HCT116 (cell line): ENCODE results near the gene ABTB1. TPM values are rescaled to one million over a fixed set of nuclear protein-coding genes. Genes with fewer than 3 reads are reported as not detected.

Experiments used
- ATAC-seq: fragments of 200-7000 bp; cut with Tn5 transposase; 2 replicates; pipeline ENCODE4 v1.9.1; 2020; ENCODE audit warnings: mild to moderate bottlenecking, moderate library complexity
- BruUV-seq: library from RNA; stranded (reverse); fragments of 400-500 nt; replicated peaks from 2 replicates; lab custom pipeline; 2021; lab: Mats Ljungman, UMichigan
- CTCF ChIA-PET: fragments of 300-600 bp; sonication (Branson Sonifier 250); formaldehyde crosslinking; loops from one replicate; lab custom pipeline; 2021; ENCODE audit warnings: antibody characterized with exemption; lab: Charles Lee
- POLR2A ChIA-PET: fragments of 300-600, 350-600 bp; sonication (Branson Sonifier 250); formaldehyde crosslinking; loops from one replicate; lab custom pipeline; 2021; ENCODE audit warnings: antibody characterized with exemption; lab: Charles Lee
- RAD21 ChIA-PET, 2 experiments: fragments of 300-600 bp; sonication (Branson Sonifier 250); formaldehyde crosslinking; loops; one replicate each; lab custom pipeline; 2023; ENCODE audit warnings: low total read pairs in 2 of 2; ENCODE audit not compliant: uncharacterized antibody in 2 of 2, unreplicated experiment in 2 of 2, low non-redundant PET in 1 of 2; lab: Charles Lee
- DNase-seq: peaks from one replicate; pipeline ENCODE4 v3.0.0-alpha.2; 2010; ENCODE audit warnings: low read depth, low spot score
- H2AFZ ChIP-seq: fragments of 200-600 bp; shearing (Covaris generic), sonication (generic); 2 replicates; pipeline ENCODE4 v1.6.1; 2017; ENCODE audit warnings: low read depth, mixed run types, mixed read lengths, antibody characterized with exemption, low read length; ENCODE audit not compliant: poor library complexity, severe bottlenecking
- H3K27ac ChIP-seq: 2 replicates; pipeline ENCODE4 v1.5.1; 2012; ENCODE audit warnings: low read depth, low read length
- H3K27me3 ChIP-seq: fragments of 200-600 bp; sonication (generic); 2 replicates; pipeline ENCODE4 v1.6.1; 2016; ENCODE audit warnings: mixed run types, low read length, mixed read lengths; ENCODE audit not compliant: insufficient read depth
- H3K36me3 ChIP-seq, 2 experiments: fragments of 200-500 bp in 1 of 2; fragments of 200-600 bp in 1 of 2; sonication (Bioruptor generic) in 1 of 2; sonication (generic) in 1 of 2; 2 replicates each; pipeline versions ENCODE4 v1.5.1 to v1.6.1; 2014 to 2016; ENCODE audit warnings: low read length in 2 of 2, inconsistent platforms in 1 of 2, mixed read lengths in 1 of 2, mixed run types in 1 of 2; ENCODE audit not compliant: insufficient read depth in 2 of 2, control insufficient read depth in 1 of 2
- H3K4me1 ChIP-seq, 2 experiments: fragments of 200-600 bp in 1 of 2; sonication (generic) in 1 of 2; 2 replicates each; pipeline versions ENCODE4 v1.5.1 to v1.6.1; 2012 to 2017; ENCODE audit warnings: low read length in 2 of 2, inconsistent platforms in 1 of 2, mild to moderate bottlenecking in 1 of 2, mixed read lengths in 1 of 2, mixed run types in 1 of 2, moderate library complexity in 1 of 2; ENCODE audit not compliant: insufficient read depth in 2 of 2, control insufficient read depth in 1 of 2
- H3K4me2 ChIP-seq: fragments of 200-600 bp; sonication (generic); 2 replicates; pipeline ENCODE4 v1.6.1; 2017; ENCODE audit warnings: mixed run types, low read length, mixed read lengths
- H3K4me3 ChIP-seq, 2 experiments: fragments of 200-600 bp in 1 of 2; sonication (generic) in 1 of 2; replicated peaks in 1 of 2; 2 replicates each; pipeline ENCODE4 v1.5.1; 2011 to 2016; ENCODE audit warnings: low read length in 2 of 2, control low read depth in 1 of 2, low read depth in 1 of 2, mild to moderate bottlenecking in 1 of 2, mixed read lengths in 1 of 2, mixed run types in 1 of 2
- H3K79me2 ChIP-seq: fragments of 200-600 bp; sonication (generic); 2 replicates; pipeline ENCODE4 v1.6.1; 2017; ENCODE audit warnings: mild to moderate bottlenecking, mixed run types, low read length, moderate library complexity, mixed read lengths; ENCODE audit not compliant: insufficient read depth
- H3K9ac ChIP-seq: fragments of 200-600 bp; sonication (generic); 2 replicates; pipeline ENCODE4 v1.6.1; 2016; ENCODE audit warnings: low read length, mixed read lengths
- H3K9me2 ChIP-seq: fragments of 200-600 bp; sonication (generic), shearing (Covaris generic); 2 replicates; pipeline ENCODE4 v1.6.1; 2017; ENCODE audit warnings: mixed run types, mild to moderate bottlenecking, moderate library complexity; ENCODE audit not compliant: insufficient read depth
- H3K9me3 ChIP-seq, 2 experiments: fragments of 200-500 bp in 1 of 2; fragments of 200-600 bp in 1 of 2; sonication (Bioruptor generic) in 1 of 2; sonication (generic) in 1 of 2; 2 replicates each; pipeline ENCODE4 v1.6.1; 2014 to 2017; ENCODE audit warnings: low read length in 2 of 2, mixed read lengths in 2 of 2, inconsistent platforms in 1 of 2, low read depth in 1 of 2, mild to moderate bottlenecking in 1 of 2, mixed run types in 1 of 2, moderate library complexity in 1 of 2; ENCODE audit not compliant: control insufficient read depth in 1 of 2, insufficient read depth in 1 of 2
- H4K20me1 ChIP-seq: fragments of 200-600 bp; sonication (generic), shearing (Covaris generic); 2 replicates; pipeline ENCODE4 v1.6.1; 2017; ENCODE audit warnings: mixed run types, mild to moderate bottlenecking, moderate library complexity; ENCODE audit not compliant: insufficient read depth
- ATF3 ChIP-seq: IDR thresholded peaks from 2 replicates; pipeline ENCODE4 v1.6.1; 2012
- CEBPB ChIP-seq: IDR thresholded peaks from 2 replicates; pipeline ENCODE4 v1.6.1; 2012; ENCODE audit warnings: low read depth
- CTCF ChIP-seq, 3 experiments: fragments of 200-600 bp in 1 of 3; sonication (generic) in 1 of 3; IDR thresholded peaks in 2 of 3; conservative IDR thresholded peaks in 1 of 3; 2 replicates each; pipeline ENCODE4 v1.5.1; 2012 to 2017; ENCODE audit warnings: low read depth in 2 of 3, low read length in 2 of 3, antibody characterized with exemption in 1 of 3, borderline replicate concordance in 1 of 3, control low read depth in 1 of 3, mild to moderate bottlenecking in 1 of 3, mixed read lengths in 1 of 3, mixed run types in 1 of 3, moderate library complexity in 1 of 3; ENCODE audit not compliant: insufficient read depth in 1 of 3
- EGR1 ChIP-seq: IDR thresholded peaks from 2 replicates; pipeline ENCODE4 v1.6.1; 2012; ENCODE audit warnings: low read depth
- ELF1 ChIP-seq: IDR thresholded peaks from 2 replicates; pipeline ENCODE4 v1.6.1; 2012; ENCODE audit warnings: low read depth, borderline replicate concordance
- EZH2phosphoT487 ChIP-seq: fragments of 200-600 bp; IDR thresholded peaks from 2 replicates; pipeline ENCODE4 v1.6.1; 2018; ENCODE audit warnings: antibody characterized with exemption, borderline replicate concordance
- POLR2A ChIP-seq: IDR thresholded peaks from 2 replicates; pipeline ENCODE4 v1.7.0; 2011; ENCODE audit warnings: borderline replicate concordance; ENCODE audit not compliant: insufficient read depth, insufficient read length; ENCODE audit errors: extremely low read depth
- POLR2AphosphoS5 ChIP-seq: IDR thresholded peaks from 2 replicates; pipeline ENCODE4 v1.6.1; 2011; ENCODE audit warnings: mild to moderate bottlenecking, low read depth, low read length, moderate library complexity
- REST ChIP-seq: IDR thresholded peaks from 2 replicates; pipeline ENCODE4 v1.6.1; 2012; ENCODE audit warnings: low read depth
- SIN3A ChIP-seq: IDR thresholded peaks from 2 replicates; pipeline ENCODE4 v1.6.1; 2012; ENCODE audit warnings: low read depth
- SP1 ChIP-seq: IDR thresholded peaks from 2 replicates; pipeline ENCODE4 v1.6.1; 2012; ENCODE audit warnings: low read depth
- SRF ChIP-seq: IDR thresholded peaks from 2 replicates; pipeline ENCODE4 v1.6.1; 2012; ENCODE audit warnings: low read depth
- YY1 ChIP-seq: IDR thresholded peaks from 2 replicates; pipeline ENCODE4 v1.6.1; 2011; ENCODE audit warnings: low read length, low read depth, moderate library complexity, mild to moderate bottlenecking; ENCODE audit not compliant: insufficient replicate concordance; ENCODE audit errors: extremely low read depth
- ZFX ChIP-seq: fragments of 450-650 bp; IDR thresholded peaks from 2 replicates; pipeline ENCODE4 v1.6.1; 2017
- ZNF274 ChIP-seq: fragments of 200-500 bp; sonication (Bioruptor generic); IDR thresholded peaks from 2 replicates; pipeline ENCODE4 v1.6.1; 2014; ENCODE audit warnings: mild to moderate bottlenecking, low read depth, low read length, inconsistent platforms
- intact Hi-C: fragments of 100-400 bp; cut with micrococcal nuclease; formaldehyde crosslinking; loops from 2 replicates; pipeline ENCODE4 v1.10.0; 2022
- total RNA-seq: library from RNA; stranded (reverse); gene quantifications from one replicate; pipeline ENCODE4 v1.2.1, GENCODE V29; 2021; ENCODE audit not compliant: unreplicated experiment

ABTB1 gene
- total RNA-seq, 1 experiment from 2014 or later = 19.4 TPM

- BruUV-seq = no TSS peak
- ChIA-PET RAD21 (no interaction called here), POLR2A (no interaction called here), CTCF (no interaction called here)
- Histone ChIP-seq H3K79me2 (no peaks in the 10 kb centered on the region), H3K36me3 (no peaks in the 10 kb centered on the region), H3K9me2 (no peaks in the 10 kb centered on the region), H4K20me1 (no peaks in the 10 kb centered on the region), H3K9ac (no peak overlapping the region), H2AFZ (no peak overlapping the region), H3K4me1 (peaks cover 0 to 5% of the 10 kb centered on the region in 2 experiments; a peak in 2 of 4 replicates), H3K4me3 (no peak overlapping the region), H3K9me3 (no peaks in the 10 kb centered on the region), H3K27ac (no peak overlapping the region), H3K27me3 (no peaks in the 10 kb centered on the region), H3K4me2 (no peak overlapping the region)
- DNase-seq (no peak), ATAC-seq (no peak)
- TF ChIP-seq POLR2AphosphoS5 (no peak), ATF3 (no peak), REST (no peak), CTCF (IDR thresholded peaks at IDR 0.05 in 2 of 3, conservative IDR thresholded peaks at IDR 0.05 in 1 of 3; ENCODE audit: borderline replicate concordance in 1 of 3, insufficient read depth in 1 of 3, low read depth in 2 of 3, low read length in 2 of 3) (no peak), ZFX (no peak), EGR1 (no peak), SIN3A (no peak), SRF (no peak), ZNF274 (no peak), CEBPB (no peak), YY1 (no peak), ELF1 (no peak), POLR2A (no peak), EZH2phosphoT487 (no peak), SP1 (no peak)
- intact Hi-C loops = no loop called here
Measured at GRCh38 chr3:127729556-127730056, 56.9 kb downstream of the ABTB1 start.
